Daoy (cell line): ENCODE data around the gene FUT2. TPM values are rescaled to one million over a fixed set of nuclear protein-coding genes. Genes with fewer than 3 reads are reported as not detected.
A peak's percentile ranks its signal among the peaks of the same experiment; 100 is the strongest.
"Not testable (repeated sequence)": the region's sequence is repeated elsewhere in the genome, so short reads cannot be mapped to it uniquely, and the experiment has no call there.

Experiments
- DNase-seq: peaks from one replicate; pipeline ENCODE4 v3.0.0-alpha.2; 2015; ENCODE audit warnings: low read depth
- total RNA-seq: library from RNA; depleted of rRNA; stranded (reverse); fragments of >200 nt; shearing (Covaris generic); gene quantifications from 2 replicates; pipeline ENCODE4 v1.2.3, GENCODE V29; 2014

Gene FUT2
- total RNA-seq, 1 experiment from 2014 or later: not detected

- no peak for DNase-seq
These were observed 6.9 kb downstream of the FUT2 start for GRCh38 chr19:48702701-48703100.

GRCh38 chr19:48703316-48703715 lies 7.5 kb downstream of the FUT2 start:
- no peak for DNase-seq

DNA sequence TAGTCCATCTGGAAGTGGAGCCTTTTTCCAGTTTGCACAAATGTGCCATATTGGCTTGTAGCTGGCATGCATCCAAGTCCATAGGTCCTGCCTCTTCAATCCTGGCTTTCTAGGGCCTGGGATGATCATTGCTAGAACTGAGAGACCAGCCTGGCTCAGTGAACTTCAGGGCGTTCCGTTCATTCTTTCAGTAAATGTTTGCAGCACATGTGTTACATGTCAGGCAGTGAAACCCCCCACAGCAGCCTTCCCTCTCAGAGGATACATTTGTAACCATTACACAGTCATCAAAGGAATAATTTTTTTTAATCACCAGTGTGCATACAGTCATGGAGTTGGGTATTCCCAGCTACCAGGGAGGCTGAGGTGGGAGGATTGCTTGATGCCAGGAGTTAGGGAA lies 9.7 kb downstream of the FUT2 start:
- no peak for DNase-seq

DNA sequence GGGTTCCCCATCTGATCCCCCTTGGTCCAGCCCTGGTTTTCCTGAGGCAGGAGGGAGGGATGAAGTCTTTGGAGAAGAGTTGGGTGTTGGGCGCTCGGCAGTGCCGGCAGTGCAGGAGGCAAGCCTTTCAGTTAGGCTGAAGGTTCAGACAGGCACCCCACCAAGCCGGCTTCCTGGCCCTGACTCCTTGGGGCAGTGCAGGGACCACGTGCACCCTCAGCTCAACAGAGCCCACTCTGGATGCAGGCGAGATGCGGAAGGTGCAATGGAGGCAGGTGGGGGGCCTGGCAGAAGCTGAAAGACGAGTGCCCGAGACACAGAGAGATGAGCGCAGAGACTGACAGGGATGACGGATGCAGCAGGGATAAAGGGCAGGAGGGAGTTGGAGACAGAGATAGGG lies 12.7 kb downstream of the FUT2 start:
- no peak for DNase-seq

GRCh38 chr19:48711106-48711662 lies 15.4 kb downstream of the FUT2 start:
- DNase-seq: no peak

GRCh38 chr19:48713041-48713863 lies 17.5 kb downstream of the FUT2 start:
- DNase-seq: no peak

DNA sequence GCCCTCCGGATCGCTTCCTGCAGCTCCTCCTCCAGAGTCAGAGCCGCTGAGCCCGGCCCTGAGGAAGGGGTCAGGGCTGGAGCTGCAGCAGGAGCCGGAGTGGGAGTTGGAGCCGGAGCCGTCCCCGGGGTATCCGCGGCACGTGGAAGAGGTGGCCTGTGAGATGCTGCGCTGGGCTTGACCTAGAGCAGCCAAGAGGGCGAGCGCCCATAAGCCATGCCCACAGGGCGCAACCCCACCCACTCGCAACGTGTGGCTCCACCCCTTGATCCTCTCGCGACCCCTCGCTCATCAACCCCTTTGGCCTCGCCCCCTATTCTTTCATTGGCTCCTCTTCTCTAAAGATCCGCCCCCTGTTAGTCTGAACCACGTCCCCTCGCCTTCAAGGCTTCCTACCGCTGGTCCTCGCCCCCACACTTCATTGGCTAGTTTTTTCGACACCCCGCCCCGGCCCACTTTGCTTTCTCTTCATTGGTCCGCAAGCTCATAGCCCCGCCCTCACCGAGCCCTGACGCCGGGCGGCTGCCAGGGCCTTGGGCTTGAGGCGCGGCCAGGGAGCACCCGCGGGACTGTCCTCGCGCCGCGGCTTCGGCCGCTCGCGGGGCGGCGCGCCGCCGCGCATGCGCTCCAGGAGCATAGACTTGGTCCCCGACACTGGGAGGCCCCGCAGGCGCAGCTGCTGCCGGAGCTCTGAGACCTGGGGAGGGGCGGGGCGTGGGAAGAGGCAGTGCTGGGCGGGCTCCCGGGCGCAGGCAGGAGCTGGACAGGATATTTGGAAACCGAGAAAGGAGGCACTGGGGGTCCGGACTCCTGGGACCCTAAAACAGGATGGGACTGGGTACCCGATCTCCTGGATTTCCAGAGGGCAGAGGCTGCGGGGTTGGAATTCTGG lies 18.3 kb downstream of the FUT2 start:
- peak; percentile 100 for DNase-seq

- no peak for DNase-seq
These were observed 19.2 kb downstream of the FUT2 start for GRCh38 chr19:48714759-48715675.

DNA sequence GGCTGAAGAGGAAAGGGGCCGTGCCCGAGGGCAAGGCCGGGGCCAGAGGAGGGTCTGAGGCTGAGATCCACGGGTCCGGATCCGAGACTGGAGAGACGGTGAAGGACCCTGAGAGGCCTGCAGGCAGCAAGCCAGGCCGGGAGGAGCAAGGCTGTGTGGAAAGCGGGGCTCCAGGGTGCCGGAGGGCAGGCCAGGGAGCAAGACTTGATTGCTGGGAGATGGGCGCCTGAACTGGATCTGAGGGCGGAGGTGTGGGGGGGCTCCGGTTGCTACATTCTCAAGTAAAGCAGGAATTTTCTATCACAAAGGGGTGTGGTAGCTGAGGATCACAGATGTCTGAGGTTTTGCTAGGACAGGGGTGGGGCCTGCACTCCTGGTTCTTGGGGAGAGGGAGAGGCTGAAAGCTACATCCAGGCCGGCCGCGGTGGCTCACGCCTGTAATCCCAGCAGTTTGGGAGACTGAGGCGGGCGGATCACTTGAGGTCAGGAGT lies 20.0 kb downstream of the FUT2 start:
- no peak for DNase-seq

DNA sequence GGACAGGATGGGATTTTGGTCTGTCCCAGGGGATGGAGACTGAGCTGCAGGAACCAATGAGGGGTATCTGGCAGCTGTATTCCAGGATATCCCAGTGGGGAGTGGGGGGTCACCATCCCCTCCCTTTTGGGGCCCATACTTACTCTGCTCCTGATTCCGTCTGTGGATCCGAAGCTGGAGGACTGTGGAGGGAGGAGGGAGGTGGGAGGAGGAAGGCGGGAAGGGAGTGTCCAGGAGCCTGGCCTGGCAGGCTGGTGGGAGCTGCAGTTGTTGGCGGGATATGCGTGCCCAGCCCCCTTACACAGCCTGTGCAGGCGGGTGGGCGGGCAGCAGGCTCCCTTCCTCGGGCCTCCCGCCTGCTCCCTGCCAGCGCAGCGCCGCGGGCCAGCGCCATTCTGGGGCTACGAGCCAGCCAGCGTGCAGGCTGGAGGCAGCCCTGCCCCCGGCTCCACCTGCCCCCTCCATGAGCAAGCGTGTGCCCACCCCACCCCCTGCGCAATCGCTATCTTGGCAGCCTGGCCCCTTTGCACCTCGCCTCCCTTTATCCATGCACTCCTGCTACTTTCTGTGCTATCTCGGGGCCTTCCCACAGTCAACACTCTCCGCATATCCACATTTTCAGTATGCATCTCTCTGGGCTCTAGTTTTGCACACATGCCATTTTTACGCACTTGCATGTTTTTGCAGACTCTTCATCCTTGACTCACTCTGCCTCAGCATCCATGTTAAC lies 21.0 kb downstream of the FUT2 start:
- DNase-seq: peak; percentile 58

DNA sequence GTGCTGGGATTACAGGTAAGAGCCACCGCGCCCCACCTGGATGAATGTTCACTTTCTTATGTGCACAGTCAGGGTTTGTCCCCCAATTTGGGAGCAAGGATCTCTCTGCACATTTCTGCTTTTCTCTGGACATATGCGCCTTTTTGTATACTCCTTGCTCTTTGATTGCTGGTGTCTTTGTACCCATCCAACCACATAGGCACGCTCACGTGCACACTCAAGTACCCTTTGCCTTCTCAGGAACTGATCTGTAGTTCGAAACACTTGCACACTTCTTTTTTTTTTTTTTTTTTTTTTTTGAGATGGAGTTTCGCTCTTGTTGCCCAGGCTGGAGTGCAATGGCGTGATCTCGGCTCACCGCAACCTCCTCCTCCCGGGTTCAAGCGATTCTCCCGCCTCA lies 22.3 kb downstream of the FUT2 start:
- not testable (repeated sequence) for DNase-seq

DNA sequence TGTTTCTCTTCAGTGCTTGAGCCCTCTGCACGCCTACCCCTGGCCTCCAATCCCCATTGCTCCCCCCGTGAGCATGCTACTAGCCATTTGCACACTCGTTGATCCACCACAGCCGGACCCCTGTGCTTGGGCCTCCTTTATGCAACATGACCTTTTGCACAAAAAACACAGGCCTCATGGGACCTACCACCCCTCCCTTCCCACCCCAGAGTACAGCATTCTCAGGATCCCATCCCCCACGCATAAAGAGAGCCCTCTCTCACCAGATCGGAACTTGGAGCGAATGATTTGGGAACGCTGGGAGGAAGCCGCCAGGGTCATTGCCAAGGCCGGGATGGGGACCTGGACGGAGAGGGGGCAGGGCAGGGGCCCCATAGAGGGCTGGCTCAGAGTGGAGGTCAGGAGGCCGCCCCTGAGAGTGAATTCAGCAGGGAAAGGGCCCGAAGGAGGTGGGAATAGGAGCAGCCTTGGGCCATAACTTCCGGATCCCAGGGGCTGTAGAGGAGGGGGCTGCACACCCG lies 23.0 kb downstream of the FUT2 start:
- no peak for DNase-seq

DNA sequence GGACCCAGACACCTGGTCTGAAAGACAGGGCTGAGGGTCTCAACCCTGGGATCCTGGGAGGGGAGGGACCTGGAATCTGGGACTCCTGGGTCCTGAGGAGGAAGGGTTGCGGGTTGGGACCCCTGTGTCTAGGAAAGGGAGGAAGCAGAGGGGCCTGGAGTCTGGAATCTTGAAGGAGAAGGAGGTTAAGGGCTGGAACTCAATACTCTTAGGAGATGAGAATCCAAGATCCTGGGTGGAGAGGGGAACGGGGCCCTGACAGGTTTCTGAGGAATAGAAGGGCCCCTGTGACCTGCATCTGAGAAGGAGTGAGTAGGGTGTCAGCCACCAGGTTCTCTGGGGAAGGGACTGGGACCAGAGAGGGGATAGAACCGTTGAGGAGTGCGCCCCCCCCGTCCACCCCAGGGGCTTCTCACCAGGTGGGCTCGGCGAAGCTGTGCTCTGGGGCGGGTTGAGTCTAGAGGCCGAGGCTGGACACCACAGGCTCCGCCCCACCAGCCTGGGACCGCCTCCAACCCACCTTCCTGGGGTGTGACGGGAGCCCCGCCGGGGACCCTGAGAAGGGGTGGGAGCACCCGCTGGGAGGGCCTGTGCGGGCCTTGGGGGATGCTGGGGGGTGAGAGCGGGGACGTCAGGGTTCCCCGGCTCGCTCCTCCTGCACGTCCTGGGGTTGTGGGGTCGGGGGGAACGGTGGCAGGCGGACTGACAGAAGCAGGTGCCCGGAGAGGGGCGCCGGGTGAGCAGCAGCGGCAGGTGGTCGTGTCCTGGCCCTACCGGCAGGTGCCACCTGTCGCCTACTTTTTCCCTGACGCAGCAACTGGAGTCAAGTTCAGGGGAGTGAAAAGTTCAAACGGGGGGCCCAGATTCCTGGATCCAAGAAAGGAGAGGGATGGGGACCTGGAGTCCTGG lies 23.7 kb downstream of the FUT2 start, which contains the start of gene MAMSTR:
Gene MAMSTR (minus strand): TSS at position 463 of the 909 bp plus-strand sequence. CDS start 694 bp downstream, outside the sequence.
- DNase-seq: no peak

GRCh38 chr19:48720251-48720612 lies 24.5 kb downstream of the FUT2 start:
- no peak for DNase-seq

- peak; percentile 99 for DNase-seq
These were observed 25.0 kb downstream of the FUT2 start for GRCh38 chr19:48720613-48721296.

DNA sequence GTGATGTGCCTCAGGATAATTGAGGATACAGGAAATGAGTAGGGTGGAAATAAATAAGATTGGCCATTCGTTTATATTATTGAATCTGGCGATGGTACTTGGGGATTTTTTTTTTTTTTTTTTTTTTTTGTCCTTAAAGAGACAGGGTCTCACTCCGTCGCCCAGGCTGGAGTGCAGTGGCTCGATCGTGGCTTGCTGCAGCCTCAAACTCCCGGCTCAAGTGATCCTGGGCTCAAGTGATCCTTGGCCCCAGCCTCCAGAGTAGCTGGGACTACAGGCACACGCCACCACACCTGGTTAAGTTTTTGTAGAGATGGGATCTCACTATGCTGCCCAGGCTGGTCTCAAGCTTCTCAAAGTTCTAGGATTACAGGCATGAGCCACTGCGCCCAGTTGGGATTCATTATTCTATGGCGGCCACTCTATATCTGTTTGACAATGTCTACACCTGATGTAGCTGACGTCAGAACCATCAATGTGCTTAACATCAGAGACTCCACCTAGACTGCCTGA lies 26.5 kb downstream of the FUT2 start:
- DNase-seq: no peak

DNA sequence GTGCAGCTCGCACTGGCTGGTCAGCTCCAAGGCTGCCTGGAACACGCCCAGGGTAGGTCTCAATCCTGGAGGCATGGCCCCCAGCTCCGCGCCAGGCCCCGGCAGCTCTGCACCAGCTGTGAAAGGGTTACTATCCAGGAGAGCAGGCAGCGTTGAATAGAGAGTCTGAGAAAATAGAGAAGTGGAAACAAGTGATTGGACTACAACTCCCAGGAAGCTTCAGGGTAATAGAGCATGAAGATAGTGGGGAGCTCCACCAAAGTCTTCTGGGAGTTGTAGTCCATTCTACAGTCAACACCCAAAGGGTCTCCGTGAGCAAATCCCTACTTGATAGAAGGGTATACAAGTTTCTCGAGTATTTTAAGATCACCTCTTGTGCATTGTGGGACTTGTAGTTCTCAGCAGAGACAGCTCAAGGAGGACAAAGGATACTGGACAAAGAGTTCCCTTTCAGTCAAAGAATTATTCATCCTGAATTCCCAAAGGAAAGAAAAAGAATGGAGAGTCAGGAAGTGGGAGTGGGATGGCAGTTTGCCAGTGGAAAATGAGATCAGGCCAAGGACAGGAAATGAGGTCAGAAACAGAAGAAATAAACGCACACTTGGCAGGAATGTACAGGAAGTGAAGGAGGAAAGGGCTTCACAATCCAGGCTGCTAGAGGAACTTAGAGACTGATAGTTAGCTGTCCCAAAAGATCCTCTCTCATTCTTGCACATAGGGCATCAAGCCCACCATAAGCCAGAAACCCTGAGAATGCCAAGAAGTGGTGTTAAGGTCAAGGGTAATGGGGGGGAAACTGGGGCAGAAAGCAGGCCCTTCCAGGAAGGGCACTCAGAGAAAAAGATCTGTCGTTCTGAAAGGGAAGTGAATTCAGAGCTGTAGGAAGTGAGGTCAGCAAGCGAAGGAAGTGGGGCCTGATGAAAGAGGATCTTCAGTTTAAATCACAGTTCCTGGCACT lies 29.3 kb downstream of the FUT2 start:
- DNase-seq: peak; percentile 83
